Hematopoietic multipotent progenitor cell treated with erythropoietin and hydrocortisone succinate and interleukin-3 and kit ligand, for 4 days (in vitro differentiated cells): Measurements from ENCODE around the gene PTCD1.
"Not testable (repeated sequence)": the region's sequence is repeated elsewhere in the genome, so short reads cannot be mapped to it uniquely, and the experiment has no call there.

Source experiments
- DNase-seq: peaks from one replicate; pipeline ENCODE4 v3.0.0-alpha.2; 2015

The PTCD1 gene

DNA sequence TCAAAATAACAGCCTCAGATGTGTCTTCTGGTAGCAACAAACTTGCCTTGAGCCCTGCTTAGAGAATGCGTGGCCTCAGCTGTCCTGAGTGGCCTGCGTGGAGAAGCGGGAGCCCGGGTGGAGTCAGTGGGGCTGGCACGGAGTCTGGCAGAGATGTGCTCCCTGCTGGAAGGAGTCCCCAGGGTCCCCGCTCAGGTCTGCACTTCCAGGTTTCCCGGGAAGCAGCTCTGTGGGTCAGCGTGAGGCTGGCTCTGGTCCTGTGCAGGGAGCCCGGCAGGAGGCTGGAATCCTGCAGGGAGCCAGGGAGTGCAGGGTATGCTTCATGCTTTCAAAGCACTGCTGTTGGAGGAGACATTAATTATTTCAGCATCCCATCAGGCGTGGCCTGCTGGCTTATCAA lies 10.3 kb upstream of the PTCD1 start:
- no peak for DNase-seq

DNA sequence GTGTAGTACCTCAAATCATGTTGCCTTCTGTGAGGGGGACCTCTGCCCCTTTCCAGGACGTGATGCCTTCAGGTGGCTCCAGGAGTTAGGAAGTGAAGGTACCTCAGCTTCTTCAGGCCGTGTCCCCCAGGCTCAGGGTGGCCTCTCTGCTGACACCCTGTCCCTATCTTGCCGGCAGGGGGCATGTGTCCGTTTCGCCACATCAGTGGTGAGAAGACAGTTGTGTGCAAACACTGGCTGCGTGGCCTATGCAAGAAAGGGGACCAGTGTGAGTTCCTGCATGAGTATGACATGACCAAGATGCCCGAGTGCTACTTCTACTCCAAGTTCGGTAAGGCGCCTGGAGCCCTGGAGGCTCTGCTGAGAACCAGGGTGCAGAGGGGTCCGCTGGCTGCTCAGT lies 9.3 kb upstream of the PTCD1 start:
- peak; percentile 42 for DNase-seq

DNA sequence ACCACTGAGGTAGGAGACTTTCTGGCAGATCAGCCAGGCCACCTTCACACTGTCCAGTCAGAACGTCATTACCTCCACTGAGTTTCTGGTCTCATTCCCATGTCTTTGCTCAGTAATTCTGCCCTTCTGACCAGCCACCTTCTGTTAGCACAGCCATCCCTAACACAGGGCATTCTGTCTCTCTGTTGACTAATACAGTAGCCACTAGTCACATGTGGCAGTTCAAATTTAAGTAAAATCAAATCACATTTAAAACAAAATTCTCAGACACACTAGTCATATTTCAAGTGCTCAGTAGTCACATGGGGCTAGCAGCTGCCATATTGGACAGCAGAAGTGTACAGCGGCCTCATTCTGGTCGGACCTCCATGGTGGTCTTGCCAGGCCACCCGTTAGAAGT lies 7.5 kb upstream of the PTCD1 start:
- DNase-seq = no peak

DNA sequence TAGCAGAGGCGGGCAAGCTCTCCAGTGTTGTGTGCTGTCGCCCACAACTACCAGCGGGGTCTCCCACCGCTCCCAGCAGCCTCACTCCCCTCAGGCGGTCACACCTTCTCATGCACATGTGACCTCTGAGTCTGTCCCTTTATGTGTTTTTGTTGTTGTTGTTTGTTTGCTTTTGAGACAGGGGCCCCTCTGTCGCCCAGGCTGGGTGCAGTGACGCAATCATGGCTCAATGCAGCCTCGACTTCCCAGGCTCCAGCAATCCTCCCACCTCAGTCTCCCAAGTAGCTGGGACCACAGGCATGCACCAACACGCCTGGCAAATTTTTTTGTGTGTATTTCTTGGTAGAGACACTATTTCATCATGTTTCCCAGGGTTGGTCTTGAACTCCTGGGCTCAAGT lies 1.6 kb upstream of the PTCD1 start:
- DNase-seq = no peak

DNA sequence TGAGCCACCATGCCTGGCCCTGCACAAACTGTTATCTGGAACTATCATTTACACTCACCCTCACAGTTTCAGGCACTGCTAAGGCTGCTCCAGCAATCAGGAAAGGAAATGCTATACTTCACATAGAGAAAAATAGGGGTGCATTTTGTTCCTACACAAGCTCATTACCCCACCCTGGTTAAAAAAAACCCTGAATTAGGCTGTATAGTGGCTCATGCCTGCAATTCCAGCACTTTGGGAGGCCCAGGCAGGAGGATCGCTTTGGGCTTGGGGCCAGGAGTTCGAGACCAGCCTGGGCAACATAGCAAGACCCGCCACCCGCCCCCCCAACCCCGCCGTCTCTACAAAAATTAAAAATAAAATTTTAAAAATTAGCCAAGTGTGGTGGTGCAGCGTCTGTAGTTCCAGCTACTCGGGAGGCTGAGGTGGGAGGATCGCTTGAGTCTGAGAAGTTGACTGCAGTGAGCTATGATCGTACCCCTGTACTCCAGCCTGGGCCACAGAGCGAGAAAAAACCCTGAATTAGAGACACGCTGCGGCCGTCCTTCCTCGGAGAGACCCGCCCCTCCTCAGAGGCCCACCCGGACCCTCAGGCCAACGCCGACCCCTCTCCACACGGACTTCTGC lies 539 bp downstream of the PTCD1 start:
- peak; percentile 27 for DNase-seq

DNA sequence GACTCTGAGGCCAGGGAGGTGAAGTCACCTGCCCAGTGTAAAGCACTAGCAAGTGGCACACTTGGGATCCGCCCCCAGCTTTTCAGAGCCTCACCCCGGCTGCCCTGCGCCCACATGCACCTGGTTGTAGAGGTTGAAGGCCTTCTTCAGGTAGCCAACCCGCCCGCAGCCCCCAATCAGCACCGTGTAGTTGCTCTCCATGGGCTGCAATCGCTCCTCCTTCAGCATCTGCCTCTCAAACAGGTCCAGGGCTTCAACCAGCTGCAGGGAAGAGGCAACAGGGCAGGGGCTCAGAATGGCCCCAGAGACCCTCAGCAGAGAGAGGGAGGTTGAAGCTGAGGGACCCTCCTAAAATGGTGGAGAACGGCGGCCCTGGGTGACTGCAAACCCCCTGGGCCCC lies 5.4 kb downstream of the PTCD1 start:
- no peak for DNase-seq

DNA sequence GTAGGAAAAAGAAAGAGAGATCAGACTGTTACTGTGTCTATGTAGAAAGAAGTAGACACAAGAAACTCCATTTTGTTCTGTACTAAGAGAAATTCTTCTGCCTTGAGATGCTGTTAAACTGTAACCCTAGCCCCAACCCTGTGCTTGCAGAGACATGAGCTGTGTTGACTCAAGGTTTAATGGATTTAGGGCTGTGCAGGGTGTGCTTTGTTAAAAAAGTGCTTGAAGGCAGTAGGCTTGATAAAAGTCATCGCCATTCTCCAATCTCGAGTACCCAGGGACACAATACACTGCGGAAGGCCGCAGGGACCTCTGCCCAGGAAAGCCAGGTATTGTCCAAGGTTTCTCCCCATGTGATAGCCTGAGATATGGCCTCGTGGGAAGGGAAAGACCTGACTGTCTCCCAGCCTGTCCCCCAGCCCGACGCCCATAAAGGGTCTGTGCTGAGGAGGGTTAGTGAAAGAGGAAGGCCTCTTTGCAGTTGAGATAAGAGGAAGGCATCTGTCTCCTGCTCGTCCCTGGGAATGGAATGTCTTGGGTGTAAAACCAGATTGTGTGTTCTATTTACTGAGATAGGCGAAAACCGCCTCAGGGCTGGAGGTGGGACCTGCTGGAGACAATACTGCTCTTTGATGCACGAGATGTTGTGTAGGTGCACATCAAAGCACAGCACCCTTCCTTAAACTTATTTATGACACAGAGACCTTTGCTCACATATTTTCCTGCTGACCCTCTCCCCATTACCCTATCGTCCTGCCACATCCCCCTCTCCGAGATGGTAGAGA lies 6.7 kb downstream of the PTCD1 start:
- not testable (repeated sequence) for DNase-seq

DNA sequence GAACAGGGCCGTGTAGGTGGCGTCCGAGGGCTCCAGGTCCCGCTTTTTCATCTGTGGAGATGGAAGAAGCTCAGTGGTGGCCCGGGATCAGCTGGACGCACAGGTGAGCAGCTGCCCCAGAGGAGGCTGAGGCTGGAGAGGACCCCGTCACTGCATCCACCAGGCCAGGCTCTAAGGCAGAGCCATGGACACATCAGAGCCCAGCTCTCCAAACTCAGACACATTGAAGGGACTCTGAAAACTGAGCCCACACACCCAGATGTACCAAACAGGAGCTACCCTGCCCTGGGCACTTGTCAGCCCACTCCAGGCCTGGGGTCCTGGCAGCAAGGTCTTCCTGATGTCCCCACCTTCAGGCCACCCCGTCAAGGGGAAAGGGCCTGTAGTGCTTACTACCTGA lies 8.8 kb downstream of the PTCD1 start:
- no peak for DNase-seq

DNA sequence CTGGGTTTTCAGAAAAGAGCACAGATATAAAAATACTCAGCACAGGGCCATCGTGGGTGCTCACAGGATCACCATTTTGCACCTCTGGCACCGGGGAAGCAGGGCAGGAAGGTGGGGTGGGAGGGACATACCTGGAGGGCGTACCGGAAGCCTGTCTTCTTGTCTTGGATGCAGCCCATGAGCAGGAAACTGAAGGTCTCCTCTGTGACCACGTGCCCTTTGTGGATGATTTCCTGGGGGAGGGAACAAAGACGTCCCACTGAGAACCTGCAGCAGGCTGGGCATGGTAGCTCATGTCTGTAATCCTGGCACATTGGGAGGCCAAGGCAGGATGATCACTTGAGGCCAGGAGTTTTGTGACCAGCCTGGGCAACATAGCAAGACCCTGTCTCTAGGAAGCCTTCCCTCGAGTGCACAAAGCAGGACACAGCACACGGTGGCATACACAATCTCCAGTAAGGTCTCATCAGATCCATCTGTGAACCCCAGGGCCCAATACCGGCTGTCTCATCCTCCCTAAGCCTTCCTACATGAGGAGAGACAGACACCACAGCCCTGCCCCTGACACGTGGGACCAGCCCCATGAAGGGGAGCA lies 9.5 kb downstream of the PTCD1 start:
- no peak for DNase-seq

DNA sequence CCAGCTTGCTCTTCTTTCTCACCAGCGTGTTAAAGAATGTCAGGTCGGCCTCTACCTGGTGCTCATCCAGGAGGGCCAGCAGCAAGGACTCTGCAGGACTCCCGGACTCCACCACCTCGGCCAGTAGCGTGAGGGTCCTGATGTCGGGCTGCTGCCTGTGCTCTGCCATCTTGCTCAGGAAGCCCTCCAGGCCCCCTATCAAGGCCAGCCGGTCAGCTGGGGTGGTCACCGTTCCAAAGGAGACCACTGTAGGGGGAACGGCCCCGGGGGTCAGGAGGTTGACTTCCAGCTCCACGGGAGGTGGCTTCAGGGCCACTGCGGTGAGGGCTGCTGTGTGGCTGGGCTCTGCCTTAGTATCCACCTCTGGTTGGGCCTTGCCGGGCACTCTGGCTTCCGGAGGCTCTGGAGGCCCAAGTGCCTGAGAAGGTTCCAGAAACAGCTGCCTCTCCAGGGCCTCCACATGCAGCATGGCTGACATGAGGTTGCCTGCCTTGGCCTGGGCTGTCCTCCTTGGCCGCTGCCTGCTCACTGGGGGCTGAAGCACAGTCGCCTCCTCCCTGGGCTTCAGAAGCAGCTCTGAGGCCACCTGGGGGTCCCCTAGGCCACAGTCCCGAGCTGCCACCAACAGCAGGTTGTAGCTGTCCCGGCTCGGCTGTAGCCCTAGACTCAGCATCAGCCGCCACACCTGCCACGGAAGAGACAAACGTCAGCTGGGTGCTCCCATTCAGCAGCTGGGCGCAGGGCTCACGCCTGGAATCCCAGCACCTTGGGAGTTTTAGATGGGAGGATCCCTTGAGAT lies 13.5 kb downstream of the PTCD1 start:
- DNase-seq = no peak

DNA sequence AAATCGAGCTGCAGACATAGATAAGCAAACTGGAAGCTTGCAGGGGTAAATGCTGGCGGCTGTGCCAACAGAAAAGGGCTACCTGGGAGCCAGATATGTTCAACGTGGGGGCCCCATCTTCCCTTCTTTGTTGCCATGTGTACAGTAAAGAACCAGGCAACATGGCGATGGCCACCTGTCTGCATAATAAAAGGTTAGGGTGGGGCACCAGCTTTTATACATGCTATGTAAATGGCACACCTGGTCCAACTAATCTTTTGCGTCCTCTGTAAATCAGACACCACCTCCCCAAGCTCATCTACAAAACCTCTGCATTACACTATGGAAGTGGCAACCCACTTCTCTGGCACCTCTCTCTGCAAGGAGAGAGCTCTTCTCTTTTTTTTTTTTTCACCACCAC lies 16.0 kb downstream of the PTCD1 start:
- DNase-seq = no peak

DNA sequence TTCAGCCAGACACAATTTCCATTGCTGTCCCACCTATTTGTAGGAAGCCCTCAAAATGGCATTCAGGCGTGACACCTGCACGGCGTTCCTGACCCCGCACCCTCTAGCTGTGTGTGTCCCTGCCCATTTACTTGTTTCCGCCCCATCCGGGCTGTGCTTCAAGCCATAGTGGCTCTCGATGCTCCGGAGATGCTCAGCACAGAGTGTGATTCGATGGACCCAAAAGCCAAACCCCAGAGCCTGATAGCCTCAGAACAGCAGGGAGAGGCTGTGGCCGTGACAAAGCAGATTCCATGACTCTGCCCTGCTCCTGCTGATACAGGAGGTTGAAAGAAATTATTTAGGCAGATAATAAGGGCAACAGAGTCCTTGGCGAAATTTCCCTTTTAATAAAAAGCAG lies 16.4 kb downstream of the PTCD1 start:
- peak; percentile 46 for DNase-seq

DNA sequence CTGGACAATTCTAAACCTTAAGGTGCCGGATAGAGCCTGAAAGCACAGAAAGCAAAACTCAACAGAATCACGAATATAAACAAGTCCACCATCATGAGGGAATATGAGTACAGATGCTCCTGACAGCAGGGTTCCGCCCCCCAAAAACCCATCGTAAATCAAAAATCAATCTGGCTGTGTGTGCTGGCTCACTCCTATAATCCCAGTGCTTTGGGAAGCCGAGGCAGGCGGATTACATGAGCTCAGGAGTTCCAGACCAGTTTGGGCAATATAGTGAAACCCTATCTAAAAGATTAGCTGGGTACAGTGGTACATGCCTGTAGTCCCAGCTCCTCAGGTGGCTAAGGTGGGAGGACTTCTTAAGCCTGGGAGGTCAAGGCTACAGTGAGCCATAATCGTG lies 17.6 kb downstream of the PTCD1 start:
- DNase-seq = no peak

DNA sequence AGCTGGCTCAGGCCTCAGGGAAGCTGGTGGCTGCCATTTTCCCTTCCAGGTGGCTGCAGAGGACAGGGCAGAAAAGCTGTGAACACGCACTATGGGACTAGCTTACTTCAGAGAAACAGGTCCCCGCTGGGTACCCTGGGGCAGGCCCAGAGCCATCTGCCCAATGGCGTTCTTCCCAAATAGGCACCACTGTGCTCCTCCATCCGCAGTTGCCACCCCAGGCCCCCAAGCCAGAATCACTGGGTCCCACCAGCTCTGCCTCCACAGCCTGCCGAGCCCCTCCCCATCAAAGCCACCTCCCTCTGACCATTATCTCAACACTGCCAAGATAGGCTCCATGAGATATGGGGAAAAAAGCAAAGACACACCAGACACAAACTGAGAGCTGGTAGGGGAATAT lies 18.4 kb downstream of the PTCD1 start:
- no peak for DNase-seq

DNA sequence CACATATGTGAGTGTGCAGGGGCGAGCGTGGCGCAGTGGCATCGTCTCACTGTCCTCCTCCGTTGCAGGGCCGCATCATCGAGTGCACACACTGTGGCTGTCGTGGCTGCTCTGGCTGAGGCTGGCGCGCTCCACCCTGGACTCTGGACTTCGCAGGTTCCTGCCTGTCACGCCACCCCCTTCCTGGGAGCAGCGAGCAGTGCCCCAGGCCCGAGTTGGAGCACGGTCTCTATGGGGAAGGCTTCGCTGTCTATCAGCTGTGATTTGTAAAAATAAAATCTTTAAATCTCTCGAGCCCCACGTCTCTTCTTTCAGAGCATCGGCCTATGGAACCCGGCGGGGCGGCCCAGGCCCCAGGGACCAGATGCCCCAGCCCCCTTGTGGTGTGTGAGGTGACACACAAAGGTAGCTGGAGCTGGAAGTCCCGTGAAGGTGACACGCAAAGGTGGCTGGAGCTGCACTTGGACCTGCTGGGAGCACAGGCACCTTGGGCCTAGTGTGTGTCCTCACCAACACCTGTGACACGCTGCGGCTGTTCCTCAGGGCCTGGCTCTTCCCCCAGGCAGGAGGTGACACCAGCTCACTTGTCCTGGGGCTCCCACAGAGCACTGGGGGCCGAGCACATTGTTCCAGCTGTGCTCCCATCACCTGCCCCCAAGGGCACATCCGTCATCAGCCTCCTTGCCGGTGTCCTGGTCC lies 19.1 kb downstream of the PTCD1 start:
- DNase-seq = no peak

DNA sequence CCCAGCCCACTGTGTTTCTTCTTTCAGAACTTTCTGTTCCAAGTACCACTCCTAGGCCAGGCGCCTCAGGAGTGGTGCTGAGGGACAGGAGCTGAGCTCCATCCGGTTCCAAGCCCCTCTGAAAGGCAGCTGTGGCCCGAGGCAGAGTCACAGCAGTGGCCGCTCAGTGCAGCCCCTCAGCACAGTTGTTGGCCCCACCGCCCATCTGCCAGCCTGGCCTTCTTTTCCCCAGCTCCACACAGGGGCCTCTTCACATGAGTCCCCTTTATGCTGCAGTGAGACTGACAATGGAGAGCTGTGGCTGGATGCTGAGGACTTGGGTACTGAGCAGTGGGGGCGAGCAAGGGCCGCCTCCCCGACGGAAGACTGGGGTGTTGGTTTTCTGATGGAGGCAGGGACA lies 20.3 kb downstream of the PTCD1 start:
- DNase-seq = no peak

DNA sequence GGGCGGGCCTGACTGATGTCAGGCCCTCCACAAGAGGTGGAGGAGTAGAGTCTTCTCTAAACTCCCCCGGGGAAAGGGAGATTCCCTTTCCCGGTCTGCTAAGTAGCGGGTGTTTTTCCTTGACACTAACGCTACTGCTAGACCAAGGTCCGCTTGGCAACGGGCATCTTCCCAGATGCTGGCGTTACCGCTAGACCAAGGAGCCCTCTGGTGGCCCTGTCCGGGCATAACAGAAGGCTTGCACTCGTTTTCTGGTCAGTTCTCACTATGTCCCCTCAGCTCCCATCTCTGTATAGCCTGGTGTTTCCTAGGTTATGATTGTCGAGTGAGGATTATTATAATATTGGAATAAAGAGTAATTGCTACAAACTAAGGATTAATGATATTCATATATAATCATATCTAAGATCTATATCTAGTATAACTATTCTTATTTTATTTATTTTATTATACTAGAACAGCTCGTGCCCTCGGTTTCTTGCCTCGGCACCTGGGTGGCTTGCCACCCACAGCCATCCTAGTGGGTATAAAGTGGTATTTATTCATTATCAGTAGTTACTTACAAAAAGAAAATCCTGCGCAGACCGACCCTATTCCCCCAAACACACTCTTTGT lies 23.0 kb downstream of the PTCD1 start:
- peak; percentile 58 for DNase-seq

DNA sequence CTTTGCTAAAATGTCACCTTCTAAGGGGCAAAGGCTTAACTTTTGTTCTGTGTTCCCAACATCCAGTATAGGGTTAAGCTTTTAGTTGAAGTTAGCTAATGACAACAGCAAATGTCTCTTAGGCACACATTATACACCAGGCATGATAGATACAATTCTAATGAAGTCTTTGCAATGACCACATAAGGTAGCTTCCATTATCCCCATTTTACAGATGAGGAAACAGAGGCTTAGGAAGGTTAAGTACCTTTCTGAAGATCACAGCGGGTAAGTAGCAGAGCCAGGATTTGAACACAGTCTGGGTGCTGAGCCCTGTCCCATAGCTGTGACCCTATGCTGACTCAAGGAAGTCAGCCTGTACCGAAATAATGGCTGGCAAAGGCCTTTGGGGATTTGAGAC lies 28.0 kb downstream of the PTCD1 start:
- no peak for DNase-seq

DNA sequence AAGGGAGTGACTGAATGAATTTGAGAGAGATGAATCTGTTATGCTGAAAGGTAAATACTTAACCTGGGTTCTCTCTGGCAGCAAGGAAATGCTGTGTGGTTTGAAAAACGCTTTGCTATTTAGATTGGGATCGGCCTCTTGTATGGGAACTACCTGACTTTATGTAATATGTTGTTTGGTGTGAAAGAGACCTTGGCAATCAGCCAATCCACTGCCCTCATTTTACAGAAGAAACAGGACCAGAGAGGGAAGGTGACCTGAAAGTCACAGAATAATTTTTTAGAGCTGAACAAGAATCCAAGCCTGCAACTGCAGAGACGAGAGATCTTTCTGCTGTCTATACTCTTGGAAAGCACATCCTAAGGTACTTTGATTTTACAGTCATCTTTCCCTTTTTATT lies 28.8 kb downstream of the PTCD1 start:
- DNase-seq = no peak

DNA sequence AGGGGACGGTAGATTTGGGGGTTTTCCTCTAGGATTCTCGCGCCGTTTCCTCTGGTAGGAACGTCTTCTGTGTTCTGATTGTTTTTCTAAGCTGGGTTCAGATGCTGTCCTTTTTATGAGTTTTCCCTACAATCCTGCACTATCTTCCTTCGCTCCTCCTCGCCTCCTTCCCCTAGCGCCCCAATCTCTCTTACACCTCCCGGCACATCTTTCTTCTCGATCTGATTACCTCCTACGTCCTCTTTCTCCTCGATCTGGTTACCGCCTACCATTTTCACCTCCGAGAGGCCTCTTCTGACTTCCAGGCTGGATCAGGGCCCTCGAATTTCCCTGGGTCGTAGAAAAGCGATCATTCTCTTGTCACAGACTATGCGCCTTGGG lies 29.4 kb downstream of the PTCD1 start:
- DNase-seq = peak; percentile 52

DNA sequence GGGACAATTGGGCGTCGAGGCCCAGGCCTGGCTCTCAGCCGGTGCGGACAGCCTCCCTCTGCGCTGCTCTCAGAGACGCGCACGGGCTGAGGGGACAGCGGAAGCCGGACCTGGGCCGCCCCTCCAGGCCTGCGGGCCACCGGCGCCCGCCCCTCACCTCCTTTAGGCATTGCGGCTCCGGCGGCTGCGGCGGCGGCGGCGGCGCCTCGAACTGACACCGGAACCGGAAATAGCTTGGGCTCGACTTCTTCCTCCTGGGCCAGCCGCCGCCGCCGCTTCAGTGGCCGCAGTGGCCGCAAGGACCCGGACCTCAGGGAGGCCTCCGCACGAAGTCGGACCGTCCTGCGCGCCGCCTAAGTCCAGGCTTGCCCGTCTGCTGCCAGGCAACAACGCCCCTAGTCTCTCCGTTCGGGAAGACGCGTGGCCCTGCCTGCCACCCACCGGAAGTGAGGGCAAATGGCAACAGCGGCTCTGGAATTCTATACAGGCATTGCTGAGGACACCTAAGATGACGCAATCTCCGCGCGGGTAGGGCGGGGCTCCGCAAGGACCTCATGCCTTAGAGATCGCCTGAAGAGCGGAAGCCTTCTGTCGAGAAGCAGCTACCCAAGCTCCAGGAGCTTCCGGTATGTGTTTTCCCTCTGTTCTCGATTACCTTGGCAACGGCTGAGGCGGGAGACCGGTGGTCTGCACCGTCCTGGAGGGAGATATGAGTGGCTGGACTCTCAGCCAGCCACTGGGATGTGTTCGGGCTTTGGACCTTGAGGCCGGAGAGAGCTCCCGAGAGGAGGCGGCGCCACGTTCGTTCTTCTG lies 30.0 kb downstream of the PTCD1 start, which contains the start of the genes BUD31 and PDAP1:
Gene BUD31, plus strand, starts transcription at position 591 of the 813 bp plus-strand sequence. CDS start 2,124 bp downstream, outside the sequence.
Gene PDAP1, minus strand, starts transcription at position 219 of the 813 bp plus-strand sequence. Its CDS starts 49 bp downstream, at position 170.
- DNase-seq = peak; percentile 97
